NOMO-1 (cell line): ENCODE data around the gene ADORA2B.
"Not testable (repeated sequence)": the region's sequence is repeated elsewhere in the genome, so short reads cannot be mapped to it uniquely, and the experiment has no call there.

Source experiments
- DNase-seq, 2 experiments: peaks; one replicate each; lab custom pipeline; 2025; ENCODE audit not compliant: unreplicated experiment in 2 of 2; lab: John Stamatoyannopoulos, UW

Gene ADORA2B

DNA sequence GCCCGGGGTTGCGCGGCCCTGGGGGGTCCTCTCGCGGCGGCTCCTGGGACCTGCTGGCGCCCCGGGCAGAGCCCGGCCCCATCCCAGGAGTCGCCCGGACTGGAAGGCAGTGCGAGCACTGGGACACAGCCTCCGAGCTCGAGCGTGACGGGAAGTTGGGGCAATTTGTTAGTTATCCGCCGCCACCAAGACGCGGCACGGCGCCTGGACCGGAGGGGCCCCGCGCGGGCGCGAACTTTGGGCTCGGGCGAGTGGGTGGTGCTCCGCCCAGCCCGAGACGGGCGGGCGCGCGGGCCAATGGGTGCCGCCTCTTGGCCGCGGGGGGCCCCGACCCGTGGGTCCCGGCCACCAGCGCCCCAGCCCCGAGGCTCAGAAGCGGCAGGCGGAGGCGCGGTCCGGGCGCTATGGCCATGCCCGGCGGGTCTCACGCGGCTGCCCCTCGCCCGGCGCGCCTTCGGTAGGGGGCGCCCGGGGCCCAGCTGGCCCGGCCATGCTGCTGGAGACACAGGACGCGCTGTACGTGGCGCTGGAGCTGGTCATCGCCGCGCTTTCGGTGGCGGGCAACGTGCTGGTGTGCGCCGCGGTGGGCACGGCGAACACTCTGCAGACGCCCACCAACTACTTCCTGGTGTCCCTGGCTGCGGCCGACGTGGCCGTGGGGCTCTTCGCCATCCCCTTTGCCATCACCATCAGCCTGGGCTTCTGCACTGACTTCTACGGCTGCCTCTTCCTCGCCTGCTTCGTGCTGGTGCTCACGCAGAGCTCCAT, at the start of gene ADORA2B:
Gene ADORA2B, plus strand, starts transcription at position 372 of the 768 bp plus-strand sequence. Its CDS starts 119 bp downstream, at position 491.
- DNase-seq: peak; percentile 80 to 84

- DNase-seq: no peak
Observed at GRCh38 chr17:15896277-15896676, 48.7 kb upstream of the ADORA2B start.

GRCh38 chr17:15896834-15897233, 48.1 kb upstream of the ADORA2B start:
- no peak for DNase-seq

GRCh38 chr17:15899596-15899995, 45.3 kb upstream of the ADORA2B start:
- not testable (repeated sequence) for DNase-seq

DNA sequence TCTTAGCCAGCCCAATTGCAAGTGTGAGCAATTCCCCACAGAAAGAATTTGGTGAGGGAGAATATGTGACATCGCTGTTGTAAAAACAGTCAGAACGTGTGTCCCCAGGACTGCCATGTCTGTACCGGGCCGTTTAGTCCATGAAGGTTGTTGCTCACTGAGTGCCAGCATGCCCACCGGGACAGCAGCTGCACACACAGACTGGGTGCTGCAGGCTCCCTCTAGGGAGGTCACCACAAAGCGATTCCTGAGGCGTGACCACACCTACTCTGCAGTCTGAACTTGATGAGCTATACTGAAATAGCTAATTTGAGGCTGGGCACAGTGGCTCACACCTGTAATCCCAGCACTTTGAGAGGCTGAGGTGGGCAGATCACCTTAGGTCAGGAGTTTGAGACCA, 44.1 kb upstream of the ADORA2B start:
- DNase-seq: no peak

GRCh38 chr17:15905236-15905635, 39.7 kb upstream of the ADORA2B start:
- DNase-seq: not testable (repeated sequence)

GRCh38 chr17:15907290-15907689, 37.6 kb upstream of the ADORA2B start:
- no peak for DNase-seq

DNA sequence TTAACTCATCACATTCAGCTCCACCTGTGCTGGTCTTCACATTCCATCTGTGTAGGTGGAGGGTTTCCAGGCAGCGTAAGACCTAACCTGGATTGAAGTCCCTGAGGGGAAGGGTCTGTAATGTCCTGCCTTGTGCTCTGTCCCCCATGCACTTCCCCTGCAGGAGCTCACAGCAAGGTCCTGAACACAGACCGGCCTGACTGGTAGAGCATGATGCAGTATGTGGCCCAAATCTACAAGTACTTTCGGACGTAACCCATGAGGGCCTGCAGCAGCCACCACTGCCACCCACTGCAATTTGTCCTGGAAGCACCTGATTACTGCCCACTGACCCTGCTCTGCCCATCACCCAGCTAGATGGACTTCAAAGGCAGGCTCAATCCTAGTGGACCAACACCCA, 36.6 kb upstream of the ADORA2B start:
- no peak for DNase-seq

- DNase-seq: no peak
Observed at GRCh38 chr17:15909481-15909991, 35.4 kb upstream of the ADORA2B start.

DNA sequence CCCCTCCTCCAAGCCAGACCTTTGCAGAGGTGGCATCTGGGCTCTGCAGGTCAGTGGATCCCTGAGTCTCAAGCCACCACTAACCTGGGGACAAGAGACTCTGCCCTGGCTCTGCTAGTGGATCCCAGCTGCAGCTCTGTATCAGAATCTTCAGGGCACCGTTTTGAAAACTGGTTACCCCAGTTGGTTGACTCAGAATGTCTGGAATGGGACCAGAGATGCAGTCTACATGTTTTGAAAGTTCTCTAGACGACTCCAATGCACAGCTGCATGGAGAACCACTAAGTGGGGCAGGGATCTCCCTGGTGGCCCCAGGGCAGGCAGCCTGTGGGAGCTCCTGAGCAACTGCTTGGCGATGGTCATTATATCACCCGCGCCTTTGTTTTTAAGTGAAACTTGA, 34.1 kb upstream of the ADORA2B start:
- DNase-seq: no peak

GRCh38 chr17:15911701-15912100, 33.2 kb upstream of the ADORA2B start:
- not testable (repeated sequence) for DNase-seq

GRCh38 chr17:15912416-15912955, 32.4 kb upstream of the ADORA2B start:
- DNase-seq: no peak

- no peak for DNase-seq
Observed at GRCh38 chr17:15913826-15914225, 31.1 kb upstream of the ADORA2B start.

GRCh38 chr17:15914400-15915170, 30.3 kb upstream of the ADORA2B start:
- peak; percentile 23 to 68 for DNase-seq

- DNase-seq: no peak
Observed at GRCh38 chr17:15915961-15916360, 29.0 kb upstream of the ADORA2B start.

DNA sequence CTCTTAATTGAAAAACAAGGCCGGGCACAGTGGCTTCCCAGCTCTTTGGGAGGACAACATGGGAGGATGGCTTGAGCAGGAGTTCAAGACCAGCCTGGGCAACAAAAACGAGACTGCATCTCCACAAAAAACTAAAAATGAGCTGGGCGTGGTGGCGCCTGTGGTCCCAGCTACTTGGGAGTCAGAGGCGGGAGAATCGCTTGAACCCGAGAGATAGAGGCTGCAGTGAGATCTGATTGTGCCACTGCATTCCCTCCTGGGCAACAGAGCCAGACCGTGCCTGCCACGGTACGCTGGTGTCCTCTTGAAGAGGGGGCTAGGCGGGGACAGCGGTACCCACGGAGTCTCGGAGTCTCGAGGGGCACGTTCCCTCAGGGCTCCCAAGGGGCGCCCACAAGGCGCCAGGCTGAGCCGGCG, 27.9 kb upstream of the ADORA2B start:
- DNase-seq: no peak

- DNase-seq: no peak
Observed at GRCh38 chr17:15917438-15918027, 27.4 kb upstream of the ADORA2B start.

- no peak for DNase-seq
Observed at GRCh38 chr17:15918261-15918660, 26.7 kb upstream of the ADORA2B start.

DNA sequence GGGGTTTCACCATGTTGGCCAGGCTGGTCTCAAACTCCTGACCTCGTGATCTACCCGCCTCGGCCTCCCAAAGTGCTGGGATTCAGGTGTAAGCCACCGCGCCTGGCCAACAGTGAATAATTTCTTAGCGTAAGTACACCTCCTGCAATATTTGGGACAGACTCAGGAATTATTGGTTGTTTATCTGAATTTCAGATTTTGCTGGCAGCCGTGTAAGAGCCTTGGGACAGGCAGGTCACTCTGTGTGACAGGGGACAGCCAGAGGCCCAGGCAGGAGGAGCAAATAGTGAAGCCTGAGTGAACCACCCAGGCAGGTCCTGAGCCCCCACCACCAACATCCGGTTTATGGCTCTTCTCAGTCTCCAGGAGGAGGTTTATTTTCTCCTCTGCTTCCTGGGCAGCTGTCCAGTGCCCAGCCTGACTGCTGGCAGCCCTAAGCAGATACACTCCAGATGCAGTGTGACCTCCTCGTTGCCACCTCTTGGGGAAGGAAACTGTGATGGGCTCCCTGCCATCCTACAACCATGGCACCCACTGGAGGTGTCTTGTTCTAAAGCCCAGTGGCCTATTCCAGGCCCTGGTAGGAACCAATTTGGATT, 26.2 kb upstream of the ADORA2B start:
- DNase-seq: no peak

DNA sequence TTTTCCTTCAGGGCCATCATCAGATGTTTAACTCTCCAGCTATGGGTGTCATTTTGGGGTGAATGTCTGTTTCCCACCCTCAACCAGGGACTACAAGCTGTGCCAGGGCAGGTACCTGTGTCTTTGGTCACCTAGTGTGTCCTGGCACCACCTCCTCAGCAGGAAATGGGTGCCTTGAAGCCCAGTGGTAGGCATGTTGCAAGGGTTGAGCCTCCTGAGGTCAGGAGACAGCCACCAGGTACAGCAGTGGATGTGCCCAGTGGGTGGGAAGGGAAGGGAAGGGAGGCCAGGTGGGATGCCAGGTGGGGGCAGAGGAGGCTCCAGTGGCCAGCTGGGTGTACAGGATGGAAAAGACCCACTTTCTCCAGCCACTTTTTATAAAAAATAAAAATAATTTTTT, 25.5 kb upstream of the ADORA2B start:
- no peak for DNase-seq

- peak; percentile 26 to 63 for DNase-seq
Observed at GRCh38 chr17:15920758-15921239, 24.1 kb upstream of the ADORA2B start.
